ENCODE results near the gene MLLT3. TPM values are rescaled to one million over a fixed set of nuclear protein-coding genes. Genes with fewer than 3 reads are reported as not detected.

The MLLT3 gene
- total and polyA plus RNA-seq, 2 of the 8 experiments (the other 6 are each of a cell fraction or from before 2014, with no cell fraction given) = 5.9 to 9.6 TPM

DNA sequence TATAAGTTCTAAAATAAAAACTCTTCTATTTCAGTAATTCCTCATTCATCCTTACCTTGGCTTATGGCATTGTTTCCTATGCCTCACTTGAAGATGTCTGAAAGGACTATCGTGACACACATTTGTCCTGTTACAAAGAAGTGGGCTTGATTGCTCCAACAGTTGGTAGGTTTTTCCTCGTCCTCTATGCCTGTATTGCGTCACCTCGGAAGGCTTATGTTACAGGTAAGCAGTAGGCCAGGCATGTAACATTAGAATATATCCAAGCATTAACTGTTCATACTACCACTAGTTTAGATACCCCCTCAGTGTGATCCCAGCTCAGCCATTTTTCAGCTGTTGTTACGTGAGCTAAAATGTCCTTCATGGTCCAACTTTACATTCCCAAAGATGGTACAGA lies 116.7 kb downstream of the MLLT3 start (continued):
- TF ChIP-seq, protein P1, sequence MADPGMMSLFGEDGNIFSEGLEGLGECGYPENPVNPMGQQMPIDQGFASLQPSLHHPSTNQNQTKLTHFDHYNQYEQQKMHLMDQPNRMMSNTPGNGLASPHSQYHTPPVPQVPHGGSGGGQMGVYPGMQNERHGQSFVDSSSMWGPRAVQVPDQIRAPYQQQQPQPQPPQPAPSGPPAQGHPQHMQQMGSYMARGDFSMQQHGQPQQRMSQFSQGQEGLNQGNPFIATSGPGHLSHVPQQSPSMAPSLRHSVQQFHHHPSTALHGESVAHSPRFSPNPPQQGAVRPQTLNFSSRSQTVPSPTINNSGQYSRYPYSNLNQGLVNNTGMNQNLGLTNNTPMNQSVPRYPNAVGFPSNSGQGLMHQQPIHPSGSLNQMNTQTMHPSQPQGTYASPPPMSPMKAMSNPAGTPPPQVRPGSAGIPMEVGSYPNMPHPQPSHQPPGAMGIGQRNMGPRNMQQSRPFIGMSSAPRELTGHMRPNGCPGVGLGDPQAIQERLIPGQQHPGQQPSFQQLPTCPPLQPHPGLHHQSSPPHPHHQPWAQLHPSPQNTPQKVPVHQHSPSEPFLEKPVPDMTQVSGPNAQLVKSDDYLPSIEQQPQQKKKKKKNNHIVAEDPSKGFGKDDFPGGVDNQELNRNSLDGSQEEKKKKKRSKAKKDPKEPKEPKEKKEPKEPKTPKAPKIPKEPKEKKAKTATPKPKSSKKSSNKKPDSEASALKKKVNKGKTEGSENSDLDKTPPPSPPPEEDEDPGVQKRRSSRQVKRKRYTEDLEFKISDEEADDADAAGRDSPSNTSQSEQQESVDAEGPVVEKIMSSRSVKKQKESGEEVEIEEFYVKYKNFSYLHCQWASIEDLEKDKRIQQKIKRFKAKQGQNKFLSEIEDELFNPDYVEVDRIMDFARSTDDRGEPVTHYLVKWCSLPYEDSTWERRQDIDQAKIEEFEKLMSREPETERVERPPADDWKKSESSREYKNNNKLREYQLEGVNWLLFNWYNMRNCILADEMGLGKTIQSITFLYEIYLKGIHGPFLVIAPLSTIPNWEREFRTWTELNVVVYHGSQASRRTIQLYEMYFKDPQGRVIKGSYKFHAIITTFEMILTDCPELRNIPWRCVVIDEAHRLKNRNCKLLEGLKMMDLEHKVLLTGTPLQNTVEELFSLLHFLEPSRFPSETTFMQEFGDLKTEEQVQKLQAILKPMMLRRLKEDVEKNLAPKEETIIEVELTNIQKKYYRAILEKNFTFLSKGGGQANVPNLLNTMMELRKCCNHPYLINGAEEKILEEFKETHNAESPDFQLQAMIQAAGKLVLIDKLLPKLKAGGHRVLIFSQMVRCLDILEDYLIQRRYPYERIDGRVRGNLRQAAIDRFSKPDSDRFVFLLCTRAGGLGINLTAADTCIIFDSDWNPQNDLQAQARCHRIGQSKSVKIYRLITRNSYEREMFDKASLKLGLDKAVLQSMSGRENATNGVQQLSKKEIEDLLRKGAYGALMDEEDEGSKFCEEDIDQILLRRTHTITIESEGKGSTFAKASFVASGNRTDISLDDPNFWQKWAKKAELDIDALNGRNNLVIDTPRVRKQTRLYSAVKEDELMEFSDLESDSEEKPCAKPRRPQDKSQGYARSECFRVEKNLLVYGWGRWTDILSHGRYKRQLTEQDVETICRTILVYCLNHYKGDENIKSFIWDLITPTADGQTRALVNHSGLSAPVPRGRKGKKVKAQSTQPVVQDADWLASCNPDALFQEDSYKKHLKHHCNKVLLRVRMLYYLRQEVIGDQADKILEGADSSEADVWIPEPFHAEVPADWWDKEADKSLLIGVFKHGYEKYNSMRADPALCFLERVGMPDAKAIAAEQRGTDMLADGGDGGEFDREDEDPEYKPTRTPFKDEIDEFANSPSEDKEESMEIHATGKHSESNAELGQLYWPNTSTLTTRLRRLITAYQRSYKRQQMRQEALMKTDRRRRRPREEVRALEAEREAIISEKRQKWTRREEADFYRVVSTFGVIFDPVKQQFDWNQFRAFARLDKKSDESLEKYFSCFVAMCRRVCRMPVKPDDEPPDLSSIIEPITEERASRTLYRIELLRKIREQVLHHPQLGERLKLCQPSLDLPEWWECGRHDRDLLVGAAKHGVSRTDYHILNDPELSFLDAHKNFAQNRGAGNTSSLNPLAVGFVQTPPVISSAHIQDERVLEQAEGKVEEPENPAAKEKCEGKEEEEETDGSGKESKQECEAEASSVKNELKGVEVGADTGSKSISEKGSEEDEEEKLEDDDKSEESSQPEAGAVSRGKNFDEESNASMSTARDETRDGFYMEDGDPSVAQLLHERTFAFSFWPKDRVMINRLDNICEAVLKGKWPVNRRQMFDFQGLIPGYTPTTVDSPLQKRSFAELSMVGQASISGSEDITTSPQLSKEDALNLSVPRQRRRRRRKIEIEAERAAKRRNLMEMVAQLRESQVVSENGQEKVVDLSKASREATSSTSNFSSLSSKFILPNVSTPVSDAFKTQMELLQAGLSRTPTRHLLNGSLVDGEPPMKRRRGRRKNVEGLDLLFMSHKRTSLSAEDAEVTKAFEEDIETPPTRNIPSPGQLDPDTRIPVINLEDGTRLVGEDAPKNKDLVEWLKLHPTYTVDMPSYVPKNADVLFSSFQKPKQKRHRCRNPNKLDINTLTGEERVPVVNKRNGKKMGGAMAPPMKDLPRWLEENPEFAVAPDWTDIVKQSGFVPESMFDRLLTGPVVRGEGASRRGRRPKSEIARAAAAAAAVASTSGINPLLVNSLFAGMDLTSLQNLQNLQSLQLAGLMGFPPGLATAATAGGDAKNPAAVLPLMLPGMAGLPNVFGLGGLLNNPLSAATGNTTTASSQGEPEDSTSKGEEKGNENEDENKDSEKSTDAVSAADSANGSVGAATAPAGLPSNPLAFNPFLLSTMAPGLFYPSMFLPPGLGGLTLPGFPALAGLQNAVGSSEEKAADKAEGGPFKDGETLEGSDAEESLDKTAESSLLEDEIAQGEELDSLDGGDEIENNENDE (IDR thresholded peaks at IDR 0.05; ENCODE audit: insufficient replicate concordance, low read length) = no peak

All from H1 (cell line).